GM19238 (cell line): ENCODE data around the gene MMAA.
"Not testable (repeated sequence)": the region's sequence is repeated elsewhere in the genome, so short reads cannot be mapped to it uniquely, and the experiment has no call there.

Experiments used
- DNase-seq: peaks from one replicate; pipeline ENCODE4 v3.0.0; 2011; ENCODE audit warnings: low spot score; ENCODE audit not compliant: insufficient read length

The MMAA gene

DNA sequence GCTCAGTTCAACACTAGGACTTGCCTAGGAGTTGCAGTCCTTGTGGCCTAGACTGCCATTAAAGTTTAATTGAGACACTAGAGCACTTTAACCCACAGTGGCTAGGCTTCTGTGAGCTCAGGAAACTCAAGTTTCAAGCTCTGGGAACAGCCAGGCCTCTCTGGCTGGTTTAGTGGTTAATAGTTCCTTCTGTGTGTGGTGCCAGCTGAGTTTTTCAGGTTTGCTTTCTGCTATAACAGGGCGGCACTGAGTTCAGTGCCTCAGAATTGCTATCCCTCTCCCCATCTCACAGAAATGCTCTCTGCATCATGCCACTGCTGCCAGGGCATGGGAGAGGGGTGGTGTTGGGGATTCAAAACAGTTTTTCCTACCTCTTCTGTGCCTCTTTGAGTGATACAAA, 15.9 kb downstream of the MMAA start:
- no peak for DNase-seq

- DNase-seq, result no peak
Measured at GRCh38 chr4:145635630-145636029, 16.4 kb downstream of the MMAA start.

- no peak for DNase-seq
Measured at GRCh38 chr4:145639186-145639698, 20.1 kb downstream of the MMAA start.

DNA sequence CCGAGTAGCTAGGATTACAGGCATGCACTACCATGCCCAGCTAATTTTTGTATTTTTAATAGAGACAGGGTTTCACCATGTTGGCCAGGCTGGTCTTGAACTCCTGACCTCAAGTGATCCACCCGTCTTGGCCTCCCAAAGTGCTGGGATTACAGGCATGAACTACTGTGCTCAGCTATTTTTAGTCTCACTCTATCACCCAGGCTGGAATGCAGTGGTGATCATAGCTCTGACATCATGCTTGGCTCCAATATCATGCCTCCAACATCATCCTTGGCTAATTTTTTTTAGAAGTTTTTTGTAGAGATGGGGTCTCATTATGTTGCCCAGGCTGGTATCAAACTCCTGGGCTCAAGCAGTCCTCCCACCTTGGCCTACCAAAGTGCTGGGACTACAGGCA, 21.1 kb downstream of the MMAA start:
- not testable (repeated sequence) for DNase-seq

DNA sequence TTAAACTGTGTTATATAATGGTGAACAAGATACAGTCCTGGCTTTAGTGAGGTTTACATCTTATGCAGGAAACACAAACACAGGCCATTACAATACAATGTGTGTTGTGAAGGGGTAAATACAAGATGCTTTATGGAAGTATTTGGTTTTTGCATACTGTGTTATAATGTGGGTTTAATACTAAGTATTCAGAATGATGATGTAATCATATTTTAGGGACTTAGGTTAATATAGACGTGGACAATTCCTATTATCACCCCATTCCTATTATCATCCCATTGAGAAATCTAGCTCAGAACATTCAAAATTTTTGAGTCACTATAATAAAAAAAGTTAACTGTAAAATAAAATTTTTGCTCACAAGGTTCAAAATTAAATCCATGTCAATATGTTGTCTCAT, 24.1 kb downstream of the MMAA start:
- no peak for DNase-seq

DNA sequence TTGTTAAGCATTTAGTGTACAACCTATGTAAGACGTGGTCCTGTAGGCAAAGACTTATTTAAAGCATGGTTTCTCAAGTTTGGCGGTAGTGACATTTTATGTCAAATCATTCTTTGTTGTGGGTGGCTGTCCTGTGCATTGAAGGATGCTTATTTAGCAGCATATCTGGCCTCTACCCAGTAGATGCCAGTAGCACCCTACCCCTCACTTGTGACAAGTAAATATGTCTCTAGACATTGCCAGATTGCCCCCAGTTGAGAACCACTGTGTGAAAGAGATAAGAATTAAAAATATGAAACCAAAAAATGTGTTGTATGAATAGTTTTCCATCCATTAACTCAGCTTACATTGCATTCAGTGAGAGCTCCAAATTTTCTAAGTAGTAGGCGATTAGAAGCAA, 25.5 kb downstream of the MMAA start:
- DNase-seq, result no peak

DNA sequence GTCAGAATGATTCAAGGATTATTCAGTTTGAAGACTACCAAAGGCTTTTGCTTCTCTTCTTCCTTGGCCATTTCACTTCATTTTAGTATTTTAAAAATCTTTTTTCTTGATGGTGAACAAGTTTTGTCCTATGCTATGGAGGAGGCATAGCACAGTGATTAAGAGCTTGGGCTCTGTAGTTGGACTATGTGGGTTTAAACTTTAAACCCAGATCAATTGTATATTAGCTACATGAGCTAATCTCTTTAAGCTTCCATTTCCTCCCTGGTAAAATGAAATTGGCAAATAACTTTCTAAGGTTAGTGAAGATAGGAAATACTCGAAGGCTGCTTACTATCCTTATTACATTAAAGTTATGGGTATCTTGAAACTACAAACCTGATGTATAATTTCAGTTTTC, 37.0 kb downstream of the MMAA start:
- DNase-seq, result no peak

DNA sequence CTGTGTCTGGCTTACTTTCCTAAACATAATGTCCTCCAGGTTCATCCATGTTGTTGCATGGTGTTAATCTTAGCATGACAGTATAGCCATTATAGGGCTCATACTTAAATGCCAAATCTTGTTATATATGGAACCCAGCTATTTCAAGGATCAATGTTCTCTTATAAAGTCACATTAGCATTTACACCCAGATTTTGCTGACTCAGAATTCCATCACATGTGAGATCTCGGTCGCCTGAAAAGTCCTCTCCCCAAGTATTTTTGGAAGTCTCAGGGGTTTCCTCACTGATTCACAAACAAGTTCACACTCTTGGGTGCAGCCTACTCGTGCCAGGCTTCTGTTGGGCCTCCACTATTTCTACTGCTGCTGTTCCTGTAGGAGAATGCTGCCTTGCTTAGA, 40.9 kb downstream of the MMAA start:
- no peak for DNase-seq

GRCh38 chr4:145663194-145663593, 44.0 kb downstream of the MMAA start:
- no peak for DNase-seq

DNA sequence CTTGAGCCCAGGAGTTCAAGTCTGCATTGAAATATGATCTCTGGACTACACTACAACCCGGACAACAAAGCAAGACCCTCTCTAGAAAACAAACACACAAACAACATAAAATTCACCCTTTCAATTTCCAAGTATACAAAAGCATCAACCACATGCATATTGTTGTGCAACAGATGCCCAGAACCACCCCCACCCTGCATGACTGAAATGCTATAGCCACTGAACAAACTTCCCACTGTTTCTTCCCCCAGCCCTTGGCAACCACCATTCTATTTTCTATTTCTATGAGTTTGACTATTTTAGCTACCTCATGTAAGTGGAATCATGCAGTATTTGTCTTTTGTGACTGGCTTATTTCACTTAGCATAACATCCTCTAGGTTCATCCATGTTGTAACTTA, 46.6 kb downstream of the MMAA start:
- no peak for DNase-seq

DNA sequence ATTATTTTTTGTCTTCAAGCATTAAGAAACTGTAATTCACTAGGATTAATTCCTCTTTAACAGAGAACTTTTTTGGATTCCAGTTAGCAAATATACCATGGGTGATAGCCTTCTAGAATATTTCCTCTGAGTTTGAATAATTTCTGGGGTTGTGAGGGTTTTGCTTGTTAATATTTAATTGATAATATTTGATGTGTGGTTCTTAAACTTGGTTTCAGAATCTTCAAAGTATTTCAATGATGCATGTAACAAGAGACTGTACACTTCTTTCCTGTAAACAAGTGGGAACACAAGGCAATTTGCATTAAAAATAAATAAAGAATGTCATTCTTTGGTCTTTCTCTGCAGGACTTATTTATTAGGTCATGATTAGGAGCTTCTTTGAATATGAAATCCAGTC, 51.2 kb downstream of the MMAA start:
- no peak for DNase-seq

GRCh38 chr4:145679520-145679919, 60.3 kb downstream of the MMAA start:
- DNase-seq, result no peak

- no peak for DNase-seq
Measured at GRCh38 chr4:145679991-145680455, 60.8 kb downstream of the MMAA start, which contains the start of gene C4orf51. C4orf51 (plus strand) TSS chr4:145680146; CDS start chr4:145680204, 58 bp downstream.

DNA sequence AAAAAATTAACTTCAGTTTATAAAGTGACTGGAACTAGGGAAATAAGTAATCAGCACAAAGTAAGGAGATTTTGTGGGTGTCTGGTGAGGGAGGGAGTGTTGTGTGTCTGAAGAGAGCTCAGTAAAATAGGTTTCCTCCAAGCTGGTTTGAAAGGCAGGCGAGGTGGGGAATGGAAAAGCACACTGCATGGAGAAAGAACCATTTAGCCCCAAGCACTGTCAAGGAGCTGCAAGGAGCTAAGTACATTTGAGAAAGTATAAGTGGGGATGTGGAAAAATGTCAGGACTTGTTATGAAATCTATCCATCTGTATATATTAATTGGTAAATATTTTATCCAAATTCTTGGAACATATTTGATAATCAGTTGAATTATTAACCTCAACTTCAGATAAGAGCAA, 61.7 kb downstream of the MMAA start:
- no peak for DNase-seq

DNA sequence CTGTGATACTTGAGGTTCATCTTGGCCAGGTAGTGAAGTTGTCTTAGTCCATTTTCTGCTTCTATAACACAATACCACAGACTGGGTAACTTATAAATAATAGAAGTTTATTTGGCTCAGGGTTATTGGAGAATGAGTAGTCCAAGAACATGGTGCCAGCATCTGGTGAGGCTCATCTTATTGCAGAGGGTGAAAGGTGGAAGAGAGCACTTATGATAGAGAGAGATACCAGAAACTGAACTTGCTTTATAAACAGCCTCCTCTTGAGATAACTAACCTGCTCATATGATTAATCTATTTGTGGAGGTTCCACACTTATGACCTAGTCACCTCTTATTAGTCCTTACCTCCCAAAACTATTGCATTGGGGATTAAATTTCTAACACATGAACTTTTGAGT, 62.3 kb downstream of the MMAA start:
- DNase-seq, result no peak

- no peak for DNase-seq
Measured at GRCh38 chr4:145681956-145682355, 62.8 kb downstream of the MMAA start.

GRCh38 chr4:145686991-145687390, 67.8 kb downstream of the MMAA start:
- DNase-seq, result no peak

GRCh38 chr4:145690610-145691009, 71.4 kb downstream of the MMAA start:
- DNase-seq, result no peak

DNA sequence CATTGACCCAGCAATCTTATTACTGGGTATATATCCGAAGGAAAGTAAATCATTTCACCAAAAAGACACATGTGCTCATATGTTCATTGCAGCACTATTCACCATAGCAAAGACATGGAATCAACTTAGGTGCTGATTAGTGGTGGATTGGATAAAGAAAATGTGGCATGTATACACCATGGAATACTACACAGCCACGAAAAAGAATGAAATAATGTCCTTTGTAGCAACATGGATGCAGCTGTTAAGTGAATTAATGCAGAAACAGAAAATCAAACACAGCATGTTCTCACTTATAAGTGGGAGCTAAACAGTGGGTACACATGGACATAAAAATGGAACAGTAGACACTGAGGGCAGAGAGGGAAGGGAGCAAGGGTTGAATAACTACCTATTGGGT, 72.2 kb downstream of the MMAA start:
- DNase-seq, result not testable (repeated sequence)

DNA sequence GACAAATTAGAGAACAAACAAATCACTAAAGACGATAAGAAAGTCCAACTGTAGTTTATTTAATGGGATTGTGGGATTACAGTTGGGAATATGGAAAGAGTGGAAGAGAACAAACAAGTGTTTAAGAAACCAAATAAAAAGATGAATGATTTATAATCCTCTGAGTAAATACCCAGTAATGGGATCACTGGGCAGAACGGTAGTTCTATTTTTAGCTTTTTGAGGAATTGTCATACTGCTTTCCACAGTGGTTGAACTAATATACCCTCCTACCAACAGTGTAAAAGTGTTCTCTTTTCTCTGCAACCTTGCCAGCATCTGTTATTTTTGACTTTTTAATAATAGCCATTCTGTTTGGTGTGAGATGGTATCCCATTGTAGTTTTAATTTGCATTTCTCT, 75.7 kb downstream of the MMAA start:
- no peak for DNase-seq

DNA sequence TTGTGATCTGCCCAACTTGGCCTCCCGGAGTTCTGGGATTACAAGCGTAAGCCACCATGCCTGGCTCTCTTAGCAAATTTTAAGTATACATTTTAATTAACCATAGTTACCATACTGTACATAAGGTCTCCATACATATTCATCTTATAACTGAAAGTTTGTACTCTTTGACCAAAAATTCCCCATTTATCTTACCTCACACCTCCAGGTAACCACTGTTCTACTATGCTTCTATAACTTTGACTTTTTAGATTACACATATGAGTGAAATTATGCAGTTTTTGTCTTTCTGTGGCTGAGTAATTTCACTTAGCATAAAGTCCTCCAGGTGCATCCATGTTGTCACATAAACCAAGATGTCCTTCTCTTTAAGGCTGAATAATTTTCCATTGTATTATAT, 78.1 kb downstream of the MMAA start:
- no peak for DNase-seq

- no peak for DNase-seq
Measured at GRCh38 chr4:145698507-145698906, 79.3 kb downstream of the MMAA start.

- no peak for DNase-seq
Measured at GRCh38 chr4:145703850-145704497, 84.8 kb downstream of the MMAA start.

GRCh38 chr4:145709336-145709735, 90.2 kb downstream of the MMAA start:
- DNase-seq, result no peak
